GM19193 (cell line): Measurements from ENCODE around the gene TMEM158.

Source experiments
- POLR2A ChIP-seq: IDR thresholded peaks from 4 replicates; pipeline ENCODE4 v1.6.1; 2011; ENCODE audit not compliant: insufficient read depth, insufficient read length; ENCODE audit errors: extremely low read depth

TMEM158 gene

GRCh38 chr3:45241206-45241605 lies 15.1 kb upstream of the TMEM158 start:
- TF ChIP-seq POLR2A = no peak

- TF ChIP-seq POLR2A = no peak
Observed at GRCh38 chr3:45240292-45240691, 14.2 kb upstream of the TMEM158 start.

GRCh38 chr3:45239254-45239653 lies 13.2 kb upstream of the TMEM158 start:
- no peak for TF ChIP-seq POLR2A

GRCh38 chr3:45236964-45237363 lies 10.9 kb upstream of the TMEM158 start:
- no peak for TF ChIP-seq POLR2A

- no peak for TF ChIP-seq POLR2A
Observed at GRCh38 chr3:45235409-45235808, 9.3 kb upstream of the TMEM158 start.

GRCh38 chr3:45234250-45234649 lies 8.2 kb upstream of the TMEM158 start:
- no peak for TF ChIP-seq POLR2A

GRCh38 chr3:45232521-45232920 lies 6.4 kb upstream of the TMEM158 start:
- no peak for TF ChIP-seq POLR2A

- no peak for TF ChIP-seq POLR2A
Observed at GRCh38 chr3:45227946-45228345, 1.9 kb upstream of the TMEM158 start.

GRCh38 chr3:45227071-45227820 lies 1.2 kb upstream of the TMEM158 start:
- no peak for TF ChIP-seq POLR2A

GRCh38 chr3:45225465-45226205 lies 452 bp downstream of the TMEM158 start:
- no peak for TF ChIP-seq POLR2A

- no peak for TF ChIP-seq POLR2A
Observed at GRCh38 chr3:45224824-45225464, 1.1 kb downstream of the TMEM158 start.

- no peak for TF ChIP-seq POLR2A
Observed at GRCh38 chr3:45223889-45224727, 2.0 kb downstream of the TMEM158 start.

- TF ChIP-seq POLR2A = no peak
Observed at GRCh38 chr3:45219694-45220093, 6.4 kb downstream of the TMEM158 start.

- no peak for TF ChIP-seq POLR2A
Observed at GRCh38 chr3:45218578-45219390, 7.3 kb downstream of the TMEM158 start.
